ENCODE results near the gene HPSE2.

- no peak for TF ChIP-seq POLR2AphosphoS5 (IDR thresholded peaks at IDR 0.05; ENCODE audit: borderline replicate concordance, low read depth, low read length)
- no peak for TF ChIP-seq EZH2 (IDR thresholded peaks at IDR 0.05)
- TF ChIP-seq FOXP2 (optimal IDR thresholded peaks at IDR 0.05; ENCODE audit: control extremely low read depth, extremely low read length, insufficient read depth), result no peak
These were observed 821.1 kb downstream of the HPSE2 start for GRCh38 chr10:98414578-98414931.
